ENCODE results near the gene ARID5B.

The ARID5B gene

GRCh38 chr10:62031507-62031906 lies 130.0 kb downstream of the ARID5B start:
- TF ChIP-seq Cebpa-rat (IDR thresholded peaks at IDR 0.05): no peak
- Histone ChIP-seq H3K27ac (peak overlapping the region; percentile 59), H3K4me1 (peaks cover 84% of the 10 kb centered on the region)

GRCh38 chr10:62033125-62033524 lies 131.6 kb downstream of the ARID5B start:
- peaks cover 100% of the 10 kb centered on the region for H3K4me1 ChIP-seq
- H3K4me2 ChIP-seq: peak overlapping the region; percentile 68
- no peaks in the 10 kb centered on the region for H3K9me3 ChIP-seq
- H3K27me3 ChIP-seq: no peaks in the 10 kb centered on the region
- 0 out of 2 replicates have a peak overlapping the region, but pooled peaks have one; percentile 8 for H3K27ac ChIP-seq
- peaks cover 12% of the 10 kb centered on the region; the same call in 1 of the 2 replicates for H4K20me1 ChIP-seq
- no peak for TF ChIP-seq Cebpa-rat (IDR thresholded peaks at IDR 0.05)
- no peak overlapping the region for H3K4me3 ChIP-seq
- peaks cover 63% of the 10 kb centered on the region for H3K36me3 ChIP-seq
- H3K9ac ChIP-seq: no peak overlapping the region

More at GRCh38 chr10:62031507-62031906, 130.0 kb downstream of the ARID5B start:
- Histone ChIP-seq H3K4me3 (no peak overlapping the region), H3K36me3 (peaks cover 79% of the 10 kb centered on the region), H3K27me3 (no peaks in the 10 kb centered on the region), H3K9me3 (no peaks in the 10 kb centered on the region), H4K20me1 (peaks cover 26% of the 10 kb centered on the region; the same call in 1 of the 2 replicates), H3K9ac (no peak overlapping the region), H3K4me2 (peak overlapping the region; percentile 59)

- no peak for TF ChIP-seq Cebpa-rat (IDR thresholded peaks at IDR 0.05)
- no peak overlapping the region for H3K9ac ChIP-seq
- H3K4me3 ChIP-seq: no peak overlapping the region
- H3K27ac ChIP-seq: no peak overlapping the region
- peaks cover 53% of the 10 kb centered on the region for H3K36me3 ChIP-seq
- peaks cover 100% of the 10 kb centered on the region for H3K4me1 ChIP-seq
- no peaks in the 10 kb centered on the region for H3K9me3 ChIP-seq
- H3K4me2 ChIP-seq: peak overlapping the region; percentile 68
- H4K20me1 ChIP-seq: 0 out of 2 replicates have a peak, but pooled peaks cover 1% of the 10 kb centered on the region
- no peaks in the 10 kb centered on the region for H3K27me3 ChIP-seq
These were observed 132.7 kb downstream of the ARID5B start for GRCh38 chr10:62034096-62034640.

GRCh38 chr10:62036186-62037081 lies 134.9 kb downstream of the ARID5B start:
- H3K4me1 ChIP-seq: peaks cover 98% of the 10 kb centered on the region
- H4K20me1 ChIP-seq: no peaks in the 10 kb centered on the region
- H3K4me3 ChIP-seq: no peak overlapping the region
- H3K27ac ChIP-seq: peak overlapping the region; percentile 70
- peak overlapping the region; percentile 49; the same call in 1 of the 2 replicates for H3K9ac ChIP-seq
- H3K27me3 ChIP-seq: no peaks in the 10 kb centered on the region
- H3K36me3 ChIP-seq: peaks cover 58% of the 10 kb centered on the region
- H3K4me2 ChIP-seq: peak overlapping the region; percentile 68
- no peaks in the 10 kb centered on the region for H3K9me3 ChIP-seq
- TF ChIP-seq Cebpa-rat (IDR thresholded peaks at IDR 0.05): no peak

- no peaks in the 10 kb centered on the region for H3K27me3 ChIP-seq
- peak overlapping the region; percentile 68 for H3K4me2 ChIP-seq
- peaks cover 2% of the 10 kb centered on the region for H3K9me3 ChIP-seq
- peak overlapping the region; percentile 70 for H3K27ac ChIP-seq
- H3K36me3 ChIP-seq: peaks cover 54% of the 10 kb centered on the region
- no peaks in the 10 kb centered on the region for H4K20me1 ChIP-seq
- peaks cover 98% of the 10 kb centered on the region for H3K4me1 ChIP-seq
- H3K4me3 ChIP-seq: no peak overlapping the region
- TF ChIP-seq Cebpa-rat (IDR thresholded peaks at IDR 0.05): no peak
- H3K9ac ChIP-seq: peak overlapping the region; percentile 49
These were observed 135.8 kb downstream of the ARID5B start for GRCh38 chr10:62037166-62037831.

GRCh38 chr10:62037890-62038608 lies 136.6 kb downstream of the ARID5B start:
- no peaks in the 10 kb centered on the region for H4K20me1 ChIP-seq
- H3K4me2 ChIP-seq: peak overlapping the region; percentile 68
- H3K4me1 ChIP-seq: peaks cover 98% of the 10 kb centered on the region
- peaks cover 9% of the 10 kb centered on the region for H3K9me3 ChIP-seq
- no peaks in the 10 kb centered on the region for H3K27me3 ChIP-seq
- no peak for TF ChIP-seq Cebpa-rat (IDR thresholded peaks at IDR 0.05)
- no peak overlapping the region for H3K4me3 ChIP-seq
- peaks cover 58% of the 10 kb centered on the region for H3K36me3 ChIP-seq
- H3K27ac ChIP-seq: peak overlapping the region; percentile 70
- peak overlapping the region; percentile 49 for H3K9ac ChIP-seq

GRCh38 chr10:62038609-62039190 lies 137.2 kb downstream of the ARID5B start:
- Histone ChIP-seq H3K27ac (peak overlapping the region; percentile 70; the same call in 1 of the 2 replicates), H3K4me1 (peaks cover 98% of the 10 kb centered on the region), H3K9me3 (peaks cover 9% of the 10 kb centered on the region), H3K4me3 (no peak overlapping the region), H4K20me1 (no peaks in the 10 kb centered on the region), H3K9ac (no peak overlapping the region), H3K27me3 (no peaks in the 10 kb centered on the region), H3K4me2 (peak overlapping the region; percentile 68), H3K36me3 (peaks cover 54% of the 10 kb centered on the region)
- no peak for TF ChIP-seq Cebpa-rat (IDR thresholded peaks at IDR 0.05)

- H3K4me3 ChIP-seq: no peak overlapping the region
- H3K9me3 ChIP-seq: peaks cover 9% of the 10 kb centered on the region
- H4K20me1 ChIP-seq: no peaks in the 10 kb centered on the region
- peaks cover 98% of the 10 kb centered on the region for H3K4me1 ChIP-seq
- TF ChIP-seq Cebpa-rat (IDR thresholded peaks at IDR 0.05): no peak
- H3K9ac ChIP-seq: no peak overlapping the region
- H3K27me3 ChIP-seq: no peaks in the 10 kb centered on the region
- H3K27ac ChIP-seq: 0 out of 2 replicates have a peak overlapping the region, but pooled peaks have one; percentile 64
- peak overlapping the region; percentile 68 for H3K4me2 ChIP-seq
- H3K36me3 ChIP-seq: peaks cover 51% of the 10 kb centered on the region
These were observed 138.5 kb downstream of the ARID5B start for GRCh38 chr10:62039954-62040353.

GRCh38 chr10:62040881-62041280 lies 139.4 kb downstream of the ARID5B start:
- Histone ChIP-seq H3K4me3 (no peak overlapping the region), H4K20me1 (no peaks in the 10 kb centered on the region), H3K27me3 (no peaks in the 10 kb centered on the region), H3K27ac (peak overlapping the region; percentile 51), H3K9me3 (peaks cover 15% of the 10 kb centered on the region), H3K4me2 (no peak overlapping the region; the same call in 1 of the 2 replicates), H3K9ac (no peak overlapping the region), H3K4me1 (peaks cover 98% of the 10 kb centered on the region), H3K36me3 (peaks cover 42% of the 10 kb centered on the region)
- TF ChIP-seq Cebpa-rat (IDR thresholded peaks at IDR 0.05): no peak

All from BLaER1 (cell line).